SK-N-SH treated with all-trans-retinoic acid at 6 μM for 48 hours (cell line): ENCODE results near the gene HEXIM1.

Experiments
- ATAC-seq: fragments of 200-7000 bp; cut with Tn5 transposase; 3 replicates; pipeline ENCODE4 v1.9.1; 2020; ENCODE audit warnings: mild to moderate bottlenecking, moderate library complexity
- ARNTL ChIP-seq: fragments of 450-650 bp; formaldehyde crosslinking; IDR thresholded peaks from 2 replicates; pipeline ENCODE4 v1.5.0; 2020; ENCODE audit warnings: low read depth, mild to moderate bottlenecking, moderate library complexity, borderline replicate concordance
- BACH2 ChIP-seq: fragments of 250-450 bp; sonication (Bioruptor Pico); IDR thresholded peaks from 2 replicates; pipeline ENCODE4 v1.9.0; 2021; ENCODE audit warnings: mild to moderate bottlenecking, borderline replicate concordance
- CSDC2 ChIP-seq: fragments of 250-450 bp; sonication (Bioruptor Pico); IDR thresholded peaks from 2 replicates; pipeline ENCODE4 v1.5.0; 2020; ENCODE audit warnings: mild to moderate bottlenecking, moderate library complexity
- ESRRG ChIP-seq: fragments of 250-450 bp; sonication (Bioruptor Pico); IDR thresholded peaks from 2 replicates; pipeline ENCODE4 v1.6.1; 2021; ENCODE audit warnings: mild to moderate bottlenecking
- GLIS3 ChIP-seq: fragments of 250-450 bp; sonication (Bioruptor Pico); IDR thresholded peaks from 2 replicates; pipeline ENCODE4 v1.5.0; 2020; ENCODE audit warnings: mild to moderate bottlenecking, moderate library complexity
- ISL1 ChIP-seq: fragments of 250-450 bp; sonication (Bioruptor Pico); IDR thresholded peaks from 2 replicates; pipeline ENCODE4 v2.1.2; 2022; ENCODE audit warnings: mild to moderate bottlenecking, moderate library complexity
- OSR1 ChIP-seq: fragments of 250-450 bp; sonication (Bioruptor Pico); IDR thresholded peaks from 2 replicates; pipeline ENCODE4 v1.8.0; 2022; ENCODE audit warnings: moderate library complexity, mild to moderate bottlenecking, inconsistent platforms
- PPARA ChIP-seq: fragments of 250-450 bp; sonication (Bioruptor Pico); IDR thresholded peaks from 2 replicates; pipeline ENCODE4 v1.5.0; 2020; ENCODE audit warnings: mild to moderate bottlenecking, borderline replicate concordance
- RARB ChIP-seq: fragments of 250-450 bp; sonication (Bioruptor Pico); IDR thresholded peaks from 2 replicates; pipeline ENCODE4 v1.8.0; 2021; ENCODE audit warnings: mild to moderate bottlenecking, moderate library complexity
- SNAI2 ChIP-seq: fragments of 250-450 bp; sonication (Bioruptor Pico); IDR thresholded peaks from 2 replicates; pipeline ENCODE4 v1.5.0; 2020; ENCODE audit warnings: mild to moderate bottlenecking, moderate library complexity
- TCF4 ChIP-seq: fragments of 250-450 bp; sonication (Bioruptor Pico); IDR thresholded peaks from 2 replicates; pipeline ENCODE4 v1.8.0; 2021; ENCODE audit warnings: mild to moderate bottlenecking, moderate library complexity, borderline replicate concordance
- TOX ChIP-seq: fragments of 250-450 bp; sonication (Bioruptor Pico); IDR thresholded peaks from 2 replicates; pipeline ENCODE4 v1.8.0; 2021; ENCODE audit warnings: mild to moderate bottlenecking, moderate library complexity, borderline replicate concordance
- ZC3H10 ChIP-seq: fragments of 250-450 bp; sonication (Bioruptor Pico); IDR thresholded peaks from 2 replicates; pipeline ENCODE4 v1.5.1; 2021; ENCODE audit warnings: mild to moderate bottlenecking, moderate library complexity
- ZFP3 ChIP-seq: fragments of 250-450 bp; sonication (Bioruptor Pico); IDR thresholded peaks from 2 replicates; pipeline ENCODE4 v1.5.0; 2020; ENCODE audit warnings: mild to moderate bottlenecking, moderate library complexity
- ZFP30 ChIP-seq: fragments of 450-650 bp; formaldehyde crosslinking; IDR thresholded peaks from 2 replicates; pipeline ENCODE4 v1.5.0; 2022; ENCODE audit warnings: mild to moderate bottlenecking, moderate library complexity
- ZNF565 ChIP-seq: fragments of 450-650 bp; formaldehyde crosslinking; conservative IDR thresholded peaks from 2 replicates; pipeline ENCODE4 v1.5.0; 2020; ENCODE audit warnings: low read depth, mild to moderate bottlenecking, moderate library complexity
- ZNF70 ChIP-seq: fragments of 450-650 bp; formaldehyde crosslinking; IDR thresholded peaks from 2 replicates; pipeline ENCODE4 v1.5.0; 2020; ENCODE audit warnings: mild to moderate bottlenecking, moderate library complexity
- ZNF8 ChIP-seq: fragments of 450-650 bp; formaldehyde crosslinking; IDR thresholded peaks from 2 replicates; pipeline ENCODE4 v1.5.0; 2020; ENCODE audit warnings: mild to moderate bottlenecking, moderate library complexity
- TF ChIP-seq, protein P1 (sequence below): fragments of 250-450 bp; sonication (Bioruptor Pico); IDR thresholded peaks from 2 replicates; pipeline ENCODE4 v1.5.1; 2020; ENCODE audit warnings: low read depth, mild to moderate bottlenecking, moderate library complexity
- TF ChIP-seq, protein P2 (sequence below): fragments of 250-450 bp; sonication (Bioruptor Pico); IDR thresholded peaks from 2 replicates; pipeline ENCODE4 v1.5.1; 2021; ENCODE audit warnings: mild to moderate bottlenecking, moderate library complexity
- TF ChIP-seq, protein P3 (sequence below): fragments of 250-450 bp; sonication (Bioruptor Pico); IDR thresholded peaks from 2 replicates; pipeline ENCODE4 v1.8.0; 2020; ENCODE audit warnings: mild to moderate bottlenecking, moderate library complexity, borderline replicate concordance
- TF ChIP-seq, protein P4 (sequence below): fragments of 250-450 bp; sonication (Bioruptor Pico); IDR thresholded peaks from 2 replicates; pipeline ENCODE4 v1.5.0; 2020; ENCODE audit warnings: mild to moderate bottlenecking, moderate library complexity
- TF ChIP-seq, protein P5 (sequence below): fragments of 250-450 bp; sonication (Bioruptor Pico); IDR thresholded peaks from 2 replicates; pipeline ENCODE4 v1.8.0; 2021; ENCODE audit warnings: low read depth, mild to moderate bottlenecking, moderate library complexity, borderline replicate concordance

Gene HEXIM1

DNA sequence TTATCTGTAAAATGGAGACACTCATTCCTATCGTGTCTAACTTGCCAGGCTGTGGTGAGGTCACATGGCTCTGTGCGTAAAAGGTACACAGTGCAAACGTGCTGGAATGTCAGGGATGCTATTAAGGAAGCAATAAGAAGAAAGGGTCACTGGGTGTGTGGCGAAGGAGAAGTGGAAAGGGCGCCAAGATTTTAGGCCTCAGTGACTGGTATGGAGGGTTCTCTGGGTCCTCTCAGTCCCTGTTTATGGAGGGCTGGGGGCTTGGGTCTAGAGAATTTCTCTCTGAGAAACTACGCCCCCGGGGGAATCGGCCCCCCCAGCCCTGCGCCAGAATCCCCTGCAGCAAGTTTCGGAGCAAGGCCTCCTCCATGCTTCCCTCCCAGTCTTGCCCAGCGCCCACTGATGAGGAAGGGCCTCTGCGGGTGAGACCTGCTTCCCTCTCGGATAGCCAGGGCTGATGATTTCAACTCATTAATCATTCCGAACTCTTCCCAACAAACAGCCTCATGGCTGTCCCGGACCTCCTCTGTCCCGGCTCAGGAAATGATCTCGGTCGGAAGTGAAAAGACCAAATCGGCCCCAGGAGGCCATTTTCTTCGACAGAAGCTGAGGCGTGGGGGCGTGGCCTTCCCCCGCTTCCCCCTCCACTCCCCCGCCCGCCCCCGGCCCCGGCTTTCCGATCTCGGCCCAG, 1.2 kb upstream of the HEXIM1 start (continued):
- TF ChIP-seq, protein P1, sequence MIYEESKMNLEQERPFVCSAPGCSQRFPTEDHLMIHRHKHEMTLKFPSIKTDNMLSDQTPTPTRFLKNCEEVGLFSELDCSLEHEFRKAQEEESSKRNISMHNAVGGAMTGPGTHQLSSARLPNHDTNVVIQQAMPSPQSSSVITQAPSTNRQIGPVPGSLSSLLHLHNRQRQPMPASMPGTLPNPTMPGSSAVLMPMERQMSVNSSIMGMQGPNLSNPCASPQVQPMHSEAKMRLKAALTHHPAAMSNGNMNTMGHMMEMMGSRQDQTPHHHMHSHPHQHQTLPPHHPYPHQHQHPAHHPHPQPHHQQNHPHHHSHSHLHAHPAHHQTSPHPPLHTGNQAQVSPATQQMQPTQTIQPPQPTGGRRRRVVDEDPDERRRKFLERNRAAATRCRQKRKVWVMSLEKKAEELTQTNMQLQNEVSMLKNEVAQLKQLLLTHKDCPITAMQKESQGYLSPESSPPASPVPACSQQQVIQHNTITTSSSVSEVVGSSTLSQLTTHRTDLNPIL (CRISPR knock-in tag): no peak
- TF ChIP-seq RARB (CRISPR knock-in tag): no peak
- 0 out of 2 replicates have a peak, but pooled peaks have one; percentile 17 for TF ChIP-seq ZC3H10 (CRISPR knock-in tag)

DNA sequence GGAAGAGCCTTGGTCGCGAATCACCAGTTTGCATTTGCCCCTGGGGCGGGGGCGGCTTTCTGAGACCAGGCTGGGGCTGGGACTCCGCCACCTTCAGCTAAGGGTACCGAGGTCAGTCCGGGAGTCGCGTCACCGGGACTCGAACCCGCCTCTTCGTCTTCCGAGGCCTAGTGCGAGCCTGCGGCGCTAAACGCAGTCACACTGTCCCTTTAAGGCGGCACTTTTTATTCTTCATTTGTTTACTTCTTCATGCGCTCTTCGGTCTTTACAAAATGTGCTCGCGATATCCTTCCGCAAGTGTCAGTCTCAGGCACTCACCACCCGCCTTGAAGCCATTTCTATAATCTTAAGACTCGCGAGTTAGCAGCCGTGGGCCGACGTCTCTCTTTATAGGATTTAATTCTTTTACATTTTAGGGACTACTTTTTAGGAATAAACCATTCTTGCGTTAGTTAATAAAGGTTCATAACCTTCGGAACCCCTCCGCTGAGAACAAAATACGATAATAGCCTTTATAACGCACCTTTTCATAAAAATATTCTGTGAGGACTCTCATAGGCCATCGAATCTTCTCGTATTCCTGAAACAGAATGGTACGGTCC, 593 bp upstream of the HEXIM1 start:
- TF ChIP-seq, protein P2, sequence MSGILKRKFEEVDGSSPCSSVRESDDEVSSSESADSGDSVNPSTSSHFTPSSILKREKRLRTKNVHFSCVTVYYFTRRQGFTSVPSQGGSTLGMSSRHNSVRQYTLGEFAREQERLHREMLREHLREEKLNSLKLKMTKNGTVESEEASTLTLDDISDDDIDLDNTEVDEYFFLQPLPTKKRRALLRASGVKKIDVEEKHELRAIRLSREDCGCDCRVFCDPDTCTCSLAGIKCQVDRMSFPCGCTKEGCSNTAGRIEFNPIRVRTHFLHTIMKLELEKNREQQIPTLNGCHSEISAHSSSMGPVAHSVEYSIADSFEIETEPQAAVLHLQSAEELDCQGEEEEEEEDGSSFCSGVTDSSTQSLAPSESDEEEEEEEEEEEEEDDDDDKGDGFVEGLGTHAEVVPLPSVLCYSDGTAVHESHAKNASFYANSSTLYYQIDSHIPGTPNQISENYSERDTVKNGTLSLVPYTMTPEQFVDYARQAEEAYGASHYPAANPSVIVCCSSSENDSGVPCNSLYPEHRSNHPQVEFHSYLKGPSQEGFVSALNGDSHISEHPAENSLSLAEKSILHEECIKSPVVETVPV (CRISPR knock-in tag): no peak
- TF ChIP-seq GLIS3 (no peak; the same call in 1 of the 2 replicates), CSDC2 (CRISPR knock-in tag) (no peak), OSR1 (CRISPR knock-in tag) (no peak), ARNTL (CRISPR knock-in tag) (peak; percentile 51; the same call in 1 of the 2 replicates), ZC3H10 (CRISPR knock-in tag) (peak; percentile 69; the same call in 1 of the 2 replicates), ZFP30 (CRISPR knock-in tag) (no peak), ZNF70 (CRISPR knock-in tag) (no peak), SNAI2 (CRISPR knock-in tag) (no peak), BACH2 (CRISPR knock-in tag) (no peak), TCF4 (CRISPR knock-in tag) (no peak), ISL1 (CRISPR knock-in tag) (no peak), ZNF8 (0 out of 2 replicates have a peak, but pooled peaks have one; percentile 41), TOX (CRISPR knock-in tag) (peak; percentile 64; the same call in 1 of the 2 replicates), RARB (CRISPR knock-in tag) (peak; percentile 89), PPARA (CRISPR knock-in tag) (no peak), ESRRG (CRISPR knock-in tag) (no peak), ZFP3 (CRISPR knock-in tag) (no peak), ZNF565 (no peak)
- TF ChIP-seq, protein P3, sequence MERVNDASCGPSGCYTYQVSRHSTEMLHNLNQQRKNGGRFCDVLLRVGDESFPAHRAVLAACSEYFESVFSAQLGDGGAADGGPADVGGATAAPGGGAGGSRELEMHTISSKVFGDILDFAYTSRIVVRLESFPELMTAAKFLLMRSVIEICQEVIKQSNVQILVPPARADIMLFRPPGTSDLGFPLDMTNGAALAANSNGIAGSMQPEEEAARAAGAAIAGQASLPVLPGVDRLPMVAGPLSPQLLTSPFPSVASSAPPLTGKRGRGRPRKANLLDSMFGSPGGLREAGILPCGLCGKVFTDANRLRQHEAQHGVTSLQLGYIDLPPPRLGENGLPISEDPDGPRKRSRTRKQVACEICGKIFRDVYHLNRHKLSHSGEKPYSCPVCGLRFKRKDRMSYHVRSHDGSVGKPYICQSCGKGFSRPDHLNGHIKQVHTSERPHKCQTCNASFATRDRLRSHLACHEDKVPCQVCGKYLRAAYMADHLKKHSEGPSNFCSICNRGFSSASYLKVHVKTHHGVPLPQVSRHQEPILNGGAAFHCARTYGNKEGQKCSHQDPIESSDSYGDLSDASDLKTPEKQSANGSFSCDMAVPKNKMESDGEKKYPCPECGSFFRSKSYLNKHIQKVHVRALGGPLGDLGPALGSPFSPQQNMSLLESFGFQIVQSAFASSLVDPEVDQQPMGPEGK: peak; percentile 84; the same call in 1 of the 2 replicates
- TF ChIP-seq, protein P4, sequence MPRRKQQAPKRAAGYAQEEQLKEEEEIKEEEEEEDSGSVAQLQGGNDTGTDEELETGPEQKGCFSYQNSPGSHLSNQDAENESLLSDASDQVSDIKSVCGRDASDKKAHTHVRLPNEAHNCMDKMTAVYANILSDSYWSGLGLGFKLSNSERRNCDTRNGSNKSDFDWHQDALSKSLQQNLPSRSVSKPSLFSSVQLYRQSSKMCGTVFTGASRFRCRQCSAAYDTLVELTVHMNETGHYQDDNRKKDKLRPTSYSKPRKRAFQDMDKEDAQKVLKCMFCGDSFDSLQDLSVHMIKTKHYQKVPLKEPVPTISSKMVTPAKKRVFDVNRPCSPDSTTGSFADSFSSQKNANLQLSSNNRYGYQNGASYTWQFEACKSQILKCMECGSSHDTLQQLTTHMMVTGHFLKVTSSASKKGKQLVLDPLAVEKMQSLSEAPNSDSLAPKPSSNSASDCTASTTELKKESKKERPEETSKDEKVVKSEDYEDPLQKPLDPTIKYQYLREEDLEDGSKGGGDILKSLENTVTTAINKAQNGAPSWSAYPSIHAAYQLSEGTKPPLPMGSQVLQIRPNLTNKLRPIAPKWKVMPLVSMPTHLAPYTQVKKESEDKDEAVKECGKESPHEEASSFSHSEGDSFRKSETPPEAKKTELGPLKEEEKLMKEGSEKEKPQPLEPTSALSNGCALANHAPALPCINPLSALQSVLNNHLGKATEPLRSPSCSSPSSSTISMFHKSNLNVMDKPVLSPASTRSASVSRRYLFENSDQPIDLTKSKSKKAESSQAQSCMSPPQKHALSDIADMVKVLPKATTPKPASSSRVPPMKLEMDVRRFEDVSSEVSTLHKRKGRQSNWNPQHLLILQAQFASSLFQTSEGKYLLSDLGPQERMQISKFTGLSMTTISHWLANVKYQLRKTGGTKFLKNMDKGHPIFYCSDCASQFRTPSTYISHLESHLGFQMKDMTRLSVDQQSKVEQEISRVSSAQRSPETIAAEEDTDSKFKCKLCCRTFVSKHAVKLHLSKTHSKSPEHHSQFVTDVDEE: no peak
- TF ChIP-seq, protein P1 (CRISPR knock-in tag): peak; percentile 70; the same call in 1 of the 2 replicates
- TF ChIP-seq, protein P5, sequence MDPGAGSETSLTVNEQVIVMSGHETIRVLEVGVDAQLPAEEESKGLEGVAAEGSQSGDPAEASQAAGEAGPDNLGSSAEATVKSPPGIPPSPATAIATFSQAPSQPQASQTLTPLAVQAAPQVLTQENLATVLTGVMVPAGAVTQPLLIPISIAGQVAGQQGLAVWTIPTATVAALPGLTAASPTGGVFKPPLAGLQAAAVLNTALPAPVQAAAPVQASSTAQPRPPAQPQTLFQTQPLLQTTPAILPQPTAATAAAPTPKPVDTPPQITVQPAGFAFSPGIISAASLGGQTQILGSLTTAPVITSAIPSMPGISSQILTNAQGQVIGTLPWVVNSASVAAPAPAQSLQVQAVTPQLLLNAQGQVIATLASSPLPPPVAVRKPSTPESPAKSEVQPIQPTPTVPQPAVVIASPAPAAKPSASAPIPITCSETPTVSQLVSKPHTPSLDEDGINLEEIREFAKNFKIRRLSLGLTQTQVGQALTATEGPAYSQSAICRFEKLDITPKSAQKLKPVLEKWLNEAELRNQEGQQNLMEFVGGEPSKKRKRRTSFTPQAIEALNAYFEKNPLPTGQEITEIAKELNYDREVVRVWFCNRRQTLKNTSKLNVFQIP (CRISPR knock-in tag): 0 out of 2 replicates have a peak, but pooled peaks have one; percentile 31
- peak; percentile 37 for ATAC-seq
